Stimulated activated CD4-positive, alpha-beta T cell treated with anti-CD3 and anti-CD28 coated beads, Interleukin-1b, Interleukin-23, amount 100 ng/mL, for 4 hours (primary cell): ENCODE measurements around the gene EEF1B2.
"Not testable (repeated sequence)": the region's sequence is repeated elsewhere in the genome, so short reads cannot be mapped to it uniquely, and the experiment has no call there.

ENCODE experiments used
- DNase-seq, 2 donors: peaks; one replicate each; pipeline ENCODE4 v3.0.0-alpha.2; 2020; ENCODE audit warnings: low read depth in 2 of 2

EEF1B2 gene

GRCh38 chr2:206159346-206160124, at the start of gene EEF1B2, which contains the start of gene NDUFS1:
Gene EEF1B2, plus strand, starts transcription at chr2:206159895. Its CDS starts 85 bp downstream, at chr2:206159980.
Gene NDUFS1, minus strand, starts transcription at chr2:206159444. Its CDS starts 5,766 bp downstream, at chr2:206153678.
- peak; percentile 90 to 93 for DNase-seq

- DNase-seq: no peak
Observed at GRCh38 chr2:206112108-206112507, 47.6 kb upstream of the EEF1B2 start.

GRCh38 chr2:206112846-206113547, 46.7 kb upstream of the EEF1B2 start:
- DNase-seq: no peak

GRCh38 chr2:206115026-206115578, 44.6 kb upstream of the EEF1B2 start:
- DNase-seq: no peak

- DNase-seq: no peak
Observed at GRCh38 chr2:206116278-206116677, 43.4 kb upstream of the EEF1B2 start.

- not testable (repeated sequence) for DNase-seq
Observed at GRCh38 chr2:206122569-206122968, 37.1 kb upstream of the EEF1B2 start.

- no peak for DNase-seq
Observed at GRCh38 chr2:206125901-206126300, 33.8 kb upstream of the EEF1B2 start.

- no peak for DNase-seq
Observed at GRCh38 chr2:206127656-206128055, 32.0 kb upstream of the EEF1B2 start.

- no peak for DNase-seq
Observed at GRCh38 chr2:206143451-206143850, 16.2 kb upstream of the EEF1B2 start.

- DNase-seq: no peak
Observed at GRCh38 chr2:206144383-206144782, 15.3 kb upstream of the EEF1B2 start.

- DNase-seq: no peak
Observed at GRCh38 chr2:206145665-206146064, 14.0 kb upstream of the EEF1B2 start.

- DNase-seq: no peak
Observed at GRCh38 chr2:206149330-206149729, 10.4 kb upstream of the EEF1B2 start.

GRCh38 chr2:206150168-206150567, 9.5 kb upstream of the EEF1B2 start:
- DNase-seq: no peak

- DNase-seq: no peak
Observed at GRCh38 chr2:206150631-206151030, 9.1 kb upstream of the EEF1B2 start.

- no peak for DNase-seq
Observed at GRCh38 chr2:206154197-206154596, 5.5 kb upstream of the EEF1B2 start.

- not testable (repeated sequence) for DNase-seq
Observed at GRCh38 chr2:206157014-206157413, 2.7 kb upstream of the EEF1B2 start.

- DNase-seq: no peak
Observed at GRCh38 chr2:206158563-206159345, 941 bp upstream of the EEF1B2 start.

- DNase-seq: no peak
Observed at GRCh38 chr2:206160125-206160806, 571 bp downstream of the EEF1B2 start.

- no peak for DNase-seq
Observed at GRCh38 chr2:206160807-206161179, 1.1 kb downstream of the EEF1B2 start.

- DNase-seq: not testable (repeated sequence)
Observed at GRCh38 chr2:206162401-206162800, 2.7 kb downstream of the EEF1B2 start.

GRCh38 chr2:206163251-206163880, 3.7 kb downstream of the EEF1B2 start:
- DNase-seq: no peak
